Body of pancreas (tissue), 4 donors: Measurements from ENCODE around the gene TEDC2.

Source experiments
- CTCF ChIP-seq, 7 experiments: fragments of 450-650 bp in 4 of 7; fragments of 200-600 bp in 3 of 7; sonication (generic) in 3 of 7; IDR thresholded peaks; one replicate each; pipeline ENCODE4 v1.5.1; 2016 to 2019; ENCODE audit warnings: antibody characterized with exemption in 7 of 7
- POLR2A ChIP-seq, 3 donors: fragments of 450-650 bp; IDR thresholded peaks; one replicate each; pipeline ENCODE4 v1.6.1; 2016; ENCODE audit warnings: antibody characterized with exemption in 3 of 3, mild to moderate bottlenecking in 2 of 3

GRCh38 chr16:2468233-2468724, 8.4 kb downstream of the TEDC2 start:
- TF ChIP-seq CTCF (IDR thresholded peaks at IDR 0.05) (no peak), POLR2A (IDR thresholded peaks at IDR 0.05) (no peak)
